DMS 273 treated with DMSO at 0.1 percent for 48 hours (cell line): ENCODE measurements around the gene NOTCH3.
A peak's percentile ranks its signal among the peaks of the same experiment; 100 is the strongest.

Experiments
- DNase-seq: peaks from one replicate; lab custom pipeline; 2025; lab: John Stamatoyannopoulos, UW

The NOTCH3 gene

GRCh38 chr19:15200553-15201364 is at the start of gene NOTCH3:
TSS of gene NOTCH3 (minus strand) at chr19:15200995. CDS start at chr19:15200905, 90 bp downstream.
- no peak for DNase-seq

- DNase-seq: no peak
Measured at GRCh38 chr19:15250640-15250993, 49.8 kb upstream of the NOTCH3 start.

- no peak for DNase-seq
Measured at GRCh38 chr19:15249972-15250639, 49.3 kb upstream of the NOTCH3 start.

- DNase-seq: no peak
Measured at GRCh38 chr19:15249528-15249874, 48.7 kb upstream of the NOTCH3 start.

GRCh38 chr19:15248648-15249527 is 48.1 kb upstream of the NOTCH3 start:
- DNase-seq: no peak

- DNase-seq: no peak
Measured at GRCh38 chr19:15248106-15248505, 47.3 kb upstream of the NOTCH3 start.

- DNase-seq: no peak
Measured at GRCh38 chr19:15247107-15248014, 46.6 kb upstream of the NOTCH3 start.

- no peak for DNase-seq
Measured at GRCh38 chr19:15246198-15246481, 45.3 kb upstream of the NOTCH3 start.

GRCh38 chr19:15245370-15246197 is 44.8 kb upstream of the NOTCH3 start:
- no peak for DNase-seq

GRCh38 chr19:15244808-15245207 is 44.0 kb upstream of the NOTCH3 start:
- DNase-seq: no peak

GRCh38 chr19:15244106-15244803 is 43.5 kb upstream of the NOTCH3 start:
- no peak for DNase-seq

GRCh38 chr19:15243236-15243957 is 42.6 kb upstream of the NOTCH3 start:
- no peak for DNase-seq

- DNase-seq: peak; percentile 65
Measured at GRCh38 chr19:15241259-15241910, 40.6 kb upstream of the NOTCH3 start.

- no peak for DNase-seq
Measured at GRCh38 chr19:15240515-15240914, 39.7 kb upstream of the NOTCH3 start.

GRCh38 chr19:15239337-15239949 is 38.6 kb upstream of the NOTCH3 start:
- no peak for DNase-seq

GRCh38 chr19:15238639-15239155 is 37.9 kb upstream of the NOTCH3 start:
- no peak for DNase-seq

GRCh38 chr19:15237759-15238638 is 37.2 kb upstream of the NOTCH3 start:
- no peak for DNase-seq
